Cardiac fibroblast (primary cell): ENCODE measurements around the gene GDF10.

Experiments used
- DNase-seq, 2 donors: peaks; one replicate each; pipeline versions ENCODE4 v3.0.0 to v3.0.0-alpha.2; 2010; ENCODE audit warnings: low read depth in 2 of 2
- H3K4me3 ChIP-seq, 2 donors: replicated peaks in 1 of 2; 1 replicate in 1 of 2; 2 replicates in 1 of 2; pipeline ENCODE4 v1.5.1; 2011; ENCODE audit warnings: low read depth in 2 of 2, low read length in 2 of 2, mild to moderate bottlenecking in 2 of 2, moderate library complexity in 1 of 2
- CTCF ChIP-seq: IDR thresholded peaks from one replicate; pipeline ENCODE4 v1.5.1; 2011; ENCODE audit warnings: low read depth, mild to moderate bottlenecking, low read length, inconsistent platforms

GDF10 gene

DNA sequence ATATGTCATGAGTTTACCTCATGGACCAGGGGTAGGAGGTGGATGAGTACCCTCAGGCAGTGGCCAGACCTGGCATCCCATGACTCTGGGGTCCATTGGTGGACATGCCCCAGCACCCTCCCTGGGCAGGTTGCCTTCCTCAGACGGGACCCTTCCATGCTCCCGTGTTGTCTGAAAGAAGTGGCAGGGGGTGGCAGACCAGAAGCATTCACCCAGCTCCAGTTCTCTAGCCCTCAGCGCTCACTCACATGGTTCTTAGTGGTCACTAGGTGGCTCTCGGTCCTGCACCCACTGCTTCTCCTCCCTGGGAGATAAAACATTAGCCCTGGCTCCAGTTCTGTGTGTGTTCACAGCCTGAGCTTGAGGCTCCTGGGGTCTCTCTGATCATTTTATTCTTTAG is 54.2 kb downstream of the GDF10 start:
- H3K4me3 ChIP-seq = no peak overlapping the region
- peak; percentile 31 to 41 for DNase-seq
- peak; percentile 34 for TF ChIP-seq CTCF

DNA sequence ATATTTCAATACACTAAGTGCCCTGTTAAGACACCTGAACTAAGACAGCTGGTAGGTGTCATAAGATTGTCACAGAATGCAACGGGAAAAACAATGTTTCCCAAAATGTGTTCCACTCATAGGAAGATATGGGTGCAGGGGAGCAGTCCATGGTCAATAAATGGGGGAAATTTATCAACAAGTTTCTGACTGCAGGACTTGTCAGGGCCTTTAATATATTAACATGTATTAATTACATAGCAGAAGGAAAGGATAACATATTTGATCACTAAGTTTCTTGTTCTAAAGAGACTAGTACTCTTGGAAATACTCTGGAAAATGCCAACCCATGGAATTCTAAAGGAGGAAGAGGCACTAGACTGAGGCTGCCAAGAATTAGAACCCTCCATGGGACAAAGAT is 54.9 kb downstream of the GDF10 start:
- no peak for TF ChIP-seq CTCF
- H3K4me3 ChIP-seq = no peak overlapping the region
- no peak for DNase-seq

GRCh38 chr10:47356708-47357107 is 56.7 kb downstream of the GDF10 start:
- DNase-seq = no peak
- no peak for TF ChIP-seq CTCF
- H3K4me3 ChIP-seq = no peak overlapping the region

DNA sequence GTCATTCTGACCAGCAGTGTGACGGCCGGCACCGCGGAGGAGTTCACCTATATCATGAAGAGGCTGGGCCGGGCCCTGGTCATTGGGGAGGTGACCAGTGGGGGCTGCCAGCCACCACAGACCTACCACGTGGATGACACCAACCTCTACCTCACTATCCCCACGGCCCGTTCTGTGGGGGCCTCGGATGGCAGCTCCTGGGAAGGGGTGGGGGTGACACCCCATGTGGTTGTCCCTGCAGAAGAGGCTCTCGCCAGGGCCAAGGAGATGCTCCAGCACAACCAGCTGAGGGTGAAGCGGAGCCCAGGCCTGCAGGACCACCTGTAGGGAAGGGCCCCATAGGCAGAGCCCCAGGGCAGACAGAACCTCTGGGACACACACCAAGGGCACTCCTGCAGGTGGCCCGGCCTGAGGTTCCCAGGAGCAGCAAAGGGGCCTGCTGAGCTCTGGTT is 57.2 kb downstream of the GDF10 start:
- no peak overlapping the region for H3K4me3 ChIP-seq
- no peak for TF ChIP-seq CTCF
- DNase-seq = no peak

DNA sequence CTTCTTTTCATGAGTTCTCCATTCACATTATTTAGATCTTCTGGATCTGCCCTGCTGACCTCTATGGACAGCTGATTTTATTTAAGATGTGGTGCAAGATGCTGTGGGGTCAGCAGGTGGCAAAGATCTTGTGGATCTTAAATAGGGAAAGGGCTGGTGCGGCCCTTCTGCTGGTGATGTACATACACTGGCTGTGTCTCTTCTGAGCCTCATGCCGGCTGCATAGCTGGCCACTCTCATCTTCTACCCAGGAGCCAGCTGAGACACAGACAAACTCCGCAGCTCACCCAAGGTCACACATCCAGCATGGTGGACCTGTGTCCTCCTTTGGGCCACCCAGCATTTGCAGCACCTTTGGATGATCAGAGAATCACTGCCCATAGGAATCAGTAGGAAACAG is 57.9 kb downstream of the GDF10 start:
- H3K4me3 ChIP-seq = no peak overlapping the region
- no peak for TF ChIP-seq CTCF
- no peak for DNase-seq

GRCh38 chr10:47358457-47358856 is 58.5 kb downstream of the GDF10 start:
- DNase-seq = no peak
- no peak overlapping the region for H3K4me3 ChIP-seq
- TF ChIP-seq CTCF = no peak

GRCh38 chr10:47359101-47359500 is 59.1 kb downstream of the GDF10 start:
- no peak overlapping the region for H3K4me3 ChIP-seq
- DNase-seq = no peak
- TF ChIP-seq CTCF = no peak
